ENCODE measurements around the gene GSDME. TPM values are rescaled to one million over a fixed set of nuclear protein-coding genes. Genes with fewer than 3 reads are reported as not detected.

The GSDME gene
- total RNA-seq, 1 experiment from 2014 or later = 5.5 TPM

DNA sequence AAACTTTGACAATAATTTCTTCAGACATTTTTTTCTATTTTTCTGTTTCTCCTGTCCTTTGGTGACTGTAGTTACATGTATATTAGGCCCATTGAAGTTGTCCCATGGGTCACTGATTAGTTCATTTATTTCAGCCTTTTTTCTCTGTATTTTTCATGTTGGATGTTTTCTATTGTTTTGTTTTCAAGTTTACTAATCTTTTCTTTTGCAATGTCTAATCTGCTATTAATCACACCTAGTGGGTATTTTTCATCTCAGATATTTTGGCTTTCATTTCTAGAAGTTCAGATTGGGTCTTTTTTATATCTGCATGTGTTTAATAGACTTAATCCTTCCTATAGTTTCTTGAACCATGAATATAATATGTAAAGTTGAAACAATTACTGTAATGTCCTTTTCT, 99.3 kb downstream of the GSDME start:
- Histone ChIP-seq H2BK5ac (ENCODE audit: insufficient read length, low read length) (no peak overlapping the region), H3K4me1 (ENCODE audit: insufficient read depth, low read length) (no peaks in the 10 kb centered on the region), H3T11ph (ENCODE audit: low read length) (no peak overlapping the region), H4K20me1 (ENCODE audit: control insufficient read depth, insufficient read depth, insufficient read length) (no peaks in the 10 kb centered on the region), H3K23ac (ENCODE audit: insufficient read length, low read depth, low read length) (no peak overlapping the region), H3K79me2 (ENCODE audit: insufficient read depth, low read length) (no peaks in the 10 kb centered on the region), H2BK12ac (ENCODE audit: insufficient read length, low read depth, low read length) (no peak overlapping the region), H3K4ac (ENCODE audit: low read depth, low read length) (no peak overlapping the region), H3K18ac (ENCODE audit: insufficient read length, low read depth, low read length) (no peak overlapping the region), H3K14ac (ENCODE audit: insufficient read depth, low read length) (no peak overlapping the region), H3K27me3 (ENCODE audit: insufficient read depth, low read length) (no peaks in the 10 kb centered on the region), H3K9ac (ENCODE audit: extremely low read depth, insufficient read length, low read length) (no peak overlapping the region), H2AFZ (ENCODE audit: low read length) (no peak overlapping the region), H2AK5ac (ENCODE audit: insufficient read length, low read length) (no peak overlapping the region), H3K4me2 (ENCODE audit: insufficient read depth, insufficient read length, low read length) (no peak overlapping the region), H4K5ac (ENCODE audit: insufficient read length, low read depth, low read length) (no peak overlapping the region), H2BK120ac (ENCODE audit: low read depth, low read length, poor library complexity, severe bottlenecking) (no peak overlapping the region), H4K8ac (replicated peaks; ENCODE audit: insufficient read length, low read depth, low read length) (no peak overlapping the region), H2BK15ac (ENCODE audit: low read depth, low read length) (no peak overlapping the region), H3K9me3 (ENCODE audit: control insufficient read depth, low read depth, low read length) (no peaks in the 10 kb centered on the region), H3K27ac (ENCODE audit: insufficient read length, low read depth, low read length) (no peak overlapping the region), H3K23me2 (ENCODE audit: insufficient read length, low read depth, low read length, poor library complexity, severe bottlenecking) (no peaks in the 10 kb centered on the region), H3K56ac (ENCODE audit: insufficient read length, low read depth, low read length) (no peak overlapping the region), H3K79me1 (ENCODE audit: insufficient read depth, low read depth, low read length, poor library complexity, severe bottlenecking) (no peaks in the 10 kb centered on the region), H4K91ac (ENCODE audit: insufficient read length, low read depth, low read length) (no peak overlapping the region), H2BK20ac (ENCODE audit: low read depth, low read length, poor library complexity, severe bottlenecking) (no peak overlapping the region)
- Mint-ChIP-seq H3K27ac (no peak overlapping the region), H3K36me3 (ENCODE audit: insufficient read depth in 1 of 3, low read depth in 3 of 3) (peaks cover 13 to 15% (median 15%) of the 10 kb centered on the region in 3 experiments; a peak in 6 of 7 replicates), H3K4me3 (no peak overlapping the region), H3K4me1 (peaks cover 15 to 23% of the 10 kb centered on the region in 2 experiments), H3K27me3 (ENCODE audit: low read depth) (no peaks in the 10 kb centered on the region), H3K9me3 (no peaks in the 10 kb centered on the region)
- TF ChIP-seq, protein P1, sequence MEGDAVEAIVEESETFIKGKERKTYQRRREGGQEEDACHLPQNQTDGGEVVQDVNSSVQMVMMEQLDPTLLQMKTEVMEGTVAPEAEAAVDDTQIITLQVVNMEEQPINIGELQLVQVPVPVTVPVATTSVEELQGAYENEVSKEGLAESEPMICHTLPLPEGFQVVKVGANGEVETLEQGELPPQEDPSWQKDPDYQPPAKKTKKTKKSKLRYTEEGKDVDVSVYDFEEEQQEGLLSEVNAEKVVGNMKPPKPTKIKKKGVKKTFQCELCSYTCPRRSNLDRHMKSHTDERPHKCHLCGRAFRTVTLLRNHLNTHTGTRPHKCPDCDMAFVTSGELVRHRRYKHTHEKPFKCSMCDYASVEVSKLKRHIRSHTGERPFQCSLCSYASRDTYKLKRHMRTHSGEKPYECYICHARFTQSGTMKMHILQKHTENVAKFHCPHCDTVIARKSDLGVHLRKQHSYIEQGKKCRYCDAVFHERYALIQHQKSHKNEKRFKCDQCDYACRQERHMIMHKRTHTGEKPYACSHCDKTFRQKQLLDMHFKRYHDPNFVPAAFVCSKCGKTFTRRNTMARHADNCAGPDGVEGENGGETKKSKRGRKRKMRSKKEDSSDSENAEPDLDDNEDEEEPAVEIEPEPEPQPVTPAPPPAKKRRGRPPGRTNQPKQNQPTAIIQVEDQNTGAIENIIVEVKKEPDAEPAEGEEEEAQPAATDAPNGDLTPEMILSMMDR (conservative IDR thresholded peaks at IDR 0.05) = no peak
- no peak for DNase-seq

All from H9 (cell line).